T-helper 2 cell (primary cell): ENCODE data around the gene SMNDC1.
A peak's percentile ranks its signal among the peaks of the same experiment; 100 is the strongest.
"Not testable (repeated sequence)": the region's sequence is repeated elsewhere in the genome, so short reads cannot be mapped to it uniquely, and the experiment has no call there.

Experiments
- DNase-seq, 5 experiments: peaks; one replicate each; pipeline versions ENCODE4 v3.0.0 to v3.0.0-alpha.2; 2012 to 2022
- total RNA-seq, 2 donors: gene quantifications; one replicate each; lab custom pipeline; 2026; lab: John Stamatoyannopoulos, UW

Gene SMNDC1
- 34.6 to 41.3 reads per million in 2 donors for total RNA-seq

DNA sequence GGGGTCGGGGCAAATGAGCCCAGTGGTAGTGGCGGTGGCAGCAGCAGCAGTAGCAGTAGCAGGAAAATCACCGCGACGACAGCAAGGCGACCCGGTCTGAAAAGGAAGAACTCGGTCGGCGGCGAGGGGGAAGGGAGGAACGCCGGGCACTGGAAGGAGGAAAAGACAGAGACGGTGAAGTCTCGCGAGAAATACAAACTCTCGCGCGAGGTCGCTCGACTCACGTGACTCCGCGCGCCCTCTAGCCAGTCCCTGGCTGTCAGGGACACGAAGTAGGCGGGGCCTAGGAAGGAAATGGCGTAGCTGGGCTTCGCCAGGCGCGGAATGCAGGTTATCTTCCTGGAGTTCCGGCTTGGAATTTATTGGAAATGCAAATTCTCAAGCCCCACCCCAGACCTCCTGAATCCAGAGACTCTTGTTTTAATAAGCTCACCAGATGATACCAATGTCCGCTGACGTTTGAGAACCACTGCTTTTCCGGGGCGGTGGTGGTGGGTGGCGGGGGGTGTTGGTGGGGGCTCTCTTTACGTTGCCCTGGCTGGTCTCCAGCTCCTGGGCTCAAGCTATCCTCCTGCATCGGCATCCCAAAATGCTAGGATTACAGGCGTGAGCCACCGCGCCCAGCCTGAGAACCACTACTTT is at the start of gene SMNDC1:
SMNDC1 (minus strand) TSS at position 141 of the 642 bp plus-strand sequence. CDS start 1,333 bp downstream, outside the sequence.
- DNase-seq = peak; percentile 93 to 97 (median 94)

GRCh38 chr10:110354322-110354766 is 49.6 kb upstream of the SMNDC1 start:
- peak; percentile 40 to 87 (median 62) for DNase-seq

GRCh38 chr10:110353244-110354119 is 48.8 kb upstream of the SMNDC1 start:
- DNase-seq = peak in 2 of 5 experiments; percentile 48 to 91

GRCh38 chr10:110352930-110353243 is 48.2 kb upstream of the SMNDC1 start:
- no peak for DNase-seq

- DNase-seq = no peak
These were observed 46.1 kb upstream of the SMNDC1 start for GRCh38 chr10:110350812-110351211.

DNA sequence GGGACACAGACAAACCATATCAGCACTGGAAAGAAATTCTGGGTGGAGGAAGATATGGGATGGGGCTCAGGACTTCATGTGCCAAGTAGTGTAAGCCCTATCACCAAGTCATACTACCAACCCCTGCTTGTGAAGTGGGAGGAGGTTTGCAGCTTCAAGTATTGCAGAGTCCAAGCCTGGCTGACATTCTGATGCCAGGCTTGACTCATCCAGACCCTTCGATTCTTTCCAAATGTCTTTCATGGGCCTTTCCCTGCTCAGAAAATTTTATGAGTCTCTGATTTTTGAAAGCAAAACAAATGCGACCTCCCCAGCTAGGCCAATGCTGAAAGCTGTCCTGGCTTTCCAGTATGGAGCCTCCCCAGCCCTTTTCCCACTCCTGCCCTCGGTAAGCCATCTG is 45.1 kb upstream of the SMNDC1 start:
- DNase-seq = no peak

DNA sequence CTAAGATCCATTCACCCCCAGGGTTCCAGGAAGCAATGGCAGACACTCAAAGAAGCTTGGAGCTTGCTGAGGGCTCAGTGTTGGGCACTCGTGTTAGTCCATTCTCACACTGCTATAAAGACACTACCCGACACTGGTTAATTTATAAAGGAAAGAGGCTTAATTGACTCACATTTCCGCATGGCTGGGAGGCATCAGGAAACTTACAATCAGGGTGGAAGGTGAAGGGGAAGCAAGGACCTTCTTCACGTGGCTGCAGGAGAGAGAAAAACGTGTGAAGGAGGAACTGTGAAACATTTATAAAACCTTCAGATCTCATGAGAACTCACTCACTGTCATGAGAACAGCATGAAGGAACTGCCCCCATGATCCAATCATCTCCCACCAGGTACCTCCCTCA is 44.7 kb upstream of the SMNDC1 start:
- no peak for DNase-seq

DNA sequence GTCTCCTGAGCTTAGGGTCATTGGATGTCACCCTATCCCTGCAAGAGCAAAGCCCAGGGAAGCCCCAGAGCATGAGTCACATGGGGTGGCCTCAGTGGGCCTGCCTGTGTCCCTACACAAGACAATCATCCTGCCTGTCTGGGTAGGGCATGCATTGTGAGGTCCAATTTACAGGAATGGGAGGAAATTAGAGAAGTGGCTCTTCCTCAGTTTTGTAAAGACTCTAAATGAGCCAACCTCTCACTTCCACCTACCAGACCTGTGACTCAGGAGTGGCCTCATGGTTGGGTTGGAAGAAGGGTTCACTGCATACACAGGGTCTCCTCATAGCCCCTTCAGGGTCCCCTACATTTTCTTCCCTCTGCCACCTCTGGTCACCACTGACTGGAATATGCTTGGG is 43.6 kb upstream of the SMNDC1 start:
- DNase-seq = no peak

DNA sequence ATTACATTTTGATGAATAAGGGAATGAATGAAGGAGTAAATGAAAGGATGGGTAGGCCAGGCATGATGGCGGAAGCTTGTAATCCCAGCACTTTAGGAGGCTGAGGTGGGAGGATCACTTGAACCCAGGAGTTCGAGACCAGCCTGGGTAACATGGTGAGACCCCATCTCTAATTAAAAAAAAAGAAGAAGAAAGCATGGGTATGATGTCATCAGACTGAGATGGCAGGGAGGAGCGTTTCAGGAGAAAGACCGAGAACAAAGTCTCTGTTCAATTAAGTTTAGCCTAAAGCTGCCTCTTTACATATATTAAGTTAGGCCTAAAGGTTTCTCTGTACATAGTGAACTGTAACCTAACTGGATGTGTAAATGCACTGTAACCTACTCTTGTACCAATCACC is 42.2 kb upstream of the SMNDC1 start:
- no peak for DNase-seq

- no peak for DNase-seq
These were observed 40.6 kb upstream of the SMNDC1 start for GRCh38 chr10:110345286-110345685.

DNA sequence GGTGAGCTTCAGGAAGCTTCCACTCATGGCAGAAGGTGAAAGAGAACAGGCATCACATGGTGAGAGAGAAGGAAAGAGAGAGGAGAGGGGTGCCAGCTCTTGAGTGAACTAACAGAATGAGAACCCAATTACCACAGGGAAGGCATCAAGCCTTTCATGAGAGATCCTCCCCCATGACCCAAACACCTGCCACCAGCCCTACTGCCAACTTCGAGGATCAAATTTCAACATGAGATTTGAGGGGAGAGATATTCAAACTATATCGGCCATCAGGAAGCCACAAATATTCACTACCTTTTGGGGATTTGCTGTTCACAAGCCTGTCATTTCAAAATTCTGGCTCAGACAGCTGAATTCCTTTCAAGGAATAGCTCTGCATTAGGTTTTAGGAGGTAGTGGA is 39.9 kb upstream of the SMNDC1 start:
- no peak for DNase-seq

DNA sequence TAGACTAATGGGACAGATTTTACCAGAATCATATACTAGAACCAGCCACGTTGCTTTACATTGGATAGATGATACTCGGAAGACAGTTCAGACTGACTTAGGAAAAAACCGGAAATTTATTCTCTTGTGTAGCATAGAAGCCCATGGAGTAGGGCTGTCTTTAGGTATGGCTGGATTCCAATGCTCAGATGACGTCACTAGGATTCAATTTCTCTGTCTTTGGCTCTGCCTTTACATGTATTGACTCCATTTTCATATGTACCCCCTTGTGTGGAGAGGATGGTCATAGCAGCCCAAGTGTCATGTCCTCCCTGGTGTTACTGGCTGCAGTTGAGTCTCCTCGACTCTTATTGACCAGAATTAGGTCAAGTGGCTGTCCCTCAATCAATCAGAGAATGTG is 39.2 kb upstream of the SMNDC1 start:
- DNase-seq = no peak

DNA sequence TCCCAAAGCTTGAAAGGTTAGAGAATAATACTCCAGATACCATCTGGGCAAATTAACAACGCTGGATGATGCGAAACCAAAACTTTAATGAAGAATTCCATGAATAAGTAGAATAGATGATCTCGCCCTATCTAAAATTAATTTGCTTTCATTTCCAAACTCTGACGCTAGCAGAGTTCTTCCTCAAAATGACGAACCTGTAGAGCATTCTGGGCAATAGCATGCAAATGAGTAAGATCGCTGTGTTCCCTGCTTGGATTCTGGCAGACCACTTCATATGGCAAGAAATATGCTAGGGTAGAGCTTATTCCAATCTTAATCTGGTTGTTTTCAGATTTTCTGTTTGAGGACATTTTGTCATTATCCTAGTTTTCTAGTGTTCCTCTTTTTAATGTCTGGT is 36.1 kb upstream of the SMNDC1 start:
- no peak for DNase-seq

DNA sequence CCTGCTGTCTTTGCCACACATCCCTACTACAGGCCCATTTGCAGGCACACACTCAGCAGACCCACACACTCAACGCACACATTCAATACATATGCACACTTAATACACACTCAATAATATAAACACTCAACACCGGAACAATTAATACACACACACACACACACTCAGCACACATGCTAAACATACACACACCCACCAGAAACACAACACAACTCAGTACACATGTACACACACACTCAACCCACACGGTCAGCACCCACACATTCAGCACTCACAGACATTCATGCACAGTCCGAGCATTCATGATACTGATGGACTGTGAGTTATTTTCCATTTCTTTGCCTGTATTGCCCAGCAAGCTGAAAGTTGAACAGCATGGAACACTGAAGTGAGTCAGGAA is 35.4 kb upstream of the SMNDC1 start:
- no peak for DNase-seq

DNA sequence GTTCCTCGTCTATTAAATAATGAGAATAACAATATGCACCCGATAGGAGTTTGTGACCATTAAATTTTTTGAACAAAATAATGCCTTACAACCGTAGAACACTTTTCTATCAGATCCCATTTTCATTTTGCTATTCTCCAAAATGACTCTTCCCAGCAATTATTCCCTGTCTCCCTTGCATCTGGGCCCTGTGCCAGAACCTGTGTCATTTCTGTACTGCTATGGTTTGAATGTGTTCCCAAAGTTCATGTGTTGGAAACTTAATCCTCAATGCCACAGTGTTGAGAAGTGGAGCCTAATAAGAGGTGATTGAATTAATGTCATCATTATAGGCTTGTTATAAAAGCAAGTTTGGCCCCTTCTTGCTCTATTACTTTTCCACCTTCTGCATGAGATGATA is 33.2 kb upstream of the SMNDC1 start:
- DNase-seq = no peak

DNA sequence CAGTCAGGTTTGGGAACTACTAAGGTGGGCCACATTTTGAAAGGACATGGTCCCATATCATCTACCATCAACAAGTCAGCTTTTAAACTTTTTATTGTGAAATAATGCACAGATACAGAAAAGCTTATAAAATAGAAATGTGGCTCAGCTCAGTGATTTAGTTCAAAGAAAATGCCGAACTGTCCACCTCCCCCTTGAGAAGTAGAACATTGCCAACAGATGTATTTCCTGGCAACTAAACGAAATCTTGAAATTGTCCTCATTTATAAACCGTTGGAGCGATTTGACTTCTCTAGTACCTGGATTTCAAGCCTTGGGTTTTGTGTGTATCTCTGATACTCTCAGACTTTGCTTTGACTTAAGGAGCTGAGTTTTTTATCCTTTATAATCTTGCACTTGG is 32.7 kb upstream of the SMNDC1 start:
- DNase-seq = no peak

GRCh38 chr10:110336111-110336721 is 31.5 kb upstream of the SMNDC1 start:
- DNase-seq = no peak

- peak in 1 of 5 experiments; percentile 74 for DNase-seq
These were observed 30.8 kb upstream of the SMNDC1 start for GRCh38 chr10:110335314-110336064.

DNA sequence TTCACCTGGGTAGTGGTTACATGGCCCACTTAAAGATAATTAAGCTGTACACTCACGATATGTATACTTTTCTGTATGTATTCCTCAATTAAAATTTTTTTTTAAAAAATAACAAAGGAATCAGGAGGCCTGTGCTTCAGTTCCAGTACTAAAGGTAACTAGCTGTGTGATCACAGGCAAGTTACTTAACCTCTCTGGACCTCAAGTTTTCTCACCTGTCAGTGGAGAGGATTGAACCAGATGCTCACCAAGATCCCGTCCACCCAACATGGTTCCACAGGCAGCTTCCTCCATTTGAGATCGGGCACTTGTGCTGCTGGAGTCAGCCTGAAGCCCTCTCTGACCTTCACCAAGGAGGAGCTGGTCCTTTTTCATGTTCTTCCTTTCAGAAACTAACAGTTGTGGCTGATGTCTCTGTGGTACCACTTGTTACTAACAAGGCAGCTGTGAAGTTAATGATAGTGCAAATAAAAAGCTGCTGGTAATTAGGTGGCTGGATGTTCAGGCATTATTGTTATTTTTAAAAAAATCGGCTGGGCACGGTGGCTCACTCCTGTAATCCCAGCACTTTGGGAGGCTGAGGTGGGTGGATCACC is 29.4 kb upstream of the SMNDC1 start:
- no peak for DNase-seq

DNA sequence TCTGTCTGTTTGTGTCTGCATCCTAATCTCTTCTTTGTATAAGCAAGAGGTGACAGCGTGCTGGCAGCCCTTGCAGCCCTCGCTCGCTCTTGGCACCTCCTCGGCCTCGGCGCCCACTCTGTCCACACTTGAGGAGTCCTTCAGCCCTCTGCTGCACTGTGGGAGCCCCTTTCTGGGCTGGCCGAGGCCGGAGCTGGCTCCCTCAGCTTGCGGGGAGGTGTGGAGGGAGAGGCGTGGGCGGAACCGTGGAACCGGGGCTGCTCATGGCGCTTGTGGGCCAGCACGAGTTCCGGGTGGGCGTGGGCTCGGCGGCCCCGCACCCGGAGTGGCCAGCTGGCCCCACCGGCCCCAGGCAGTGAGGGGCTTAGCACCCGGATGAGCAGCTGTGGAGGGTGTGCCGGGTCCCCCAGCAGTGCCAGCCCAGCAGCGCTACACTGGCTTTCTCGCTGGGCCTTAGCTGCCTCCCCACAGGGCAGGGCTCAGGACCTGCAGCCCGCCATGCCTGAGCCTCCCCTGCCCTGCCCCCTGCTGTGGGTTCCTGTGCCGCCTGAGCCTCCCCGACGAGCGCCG is 26.6 kb upstream of the SMNDC1 start:
- DNase-seq = not testable (repeated sequence)

DNA sequence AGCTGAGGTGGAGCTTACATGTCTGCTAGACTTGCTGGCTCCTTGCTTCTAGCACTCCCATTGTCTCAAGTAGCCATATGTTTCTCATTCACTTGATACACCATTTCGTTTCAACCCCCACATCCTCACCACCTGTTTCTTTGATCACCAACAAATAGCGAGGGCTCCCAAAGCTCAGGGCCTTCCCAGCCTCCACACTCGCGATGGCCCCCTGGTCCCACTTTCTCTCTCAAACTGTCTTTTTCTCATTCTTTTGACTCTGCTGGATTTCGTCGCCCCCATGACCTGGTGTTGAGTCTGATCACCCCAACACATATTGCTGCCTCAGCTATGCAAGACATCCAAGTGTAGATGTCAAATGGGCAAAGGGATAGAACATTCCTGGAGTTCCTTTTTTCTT is 26.0 kb upstream of the SMNDC1 start:
- no peak for DNase-seq

DNA sequence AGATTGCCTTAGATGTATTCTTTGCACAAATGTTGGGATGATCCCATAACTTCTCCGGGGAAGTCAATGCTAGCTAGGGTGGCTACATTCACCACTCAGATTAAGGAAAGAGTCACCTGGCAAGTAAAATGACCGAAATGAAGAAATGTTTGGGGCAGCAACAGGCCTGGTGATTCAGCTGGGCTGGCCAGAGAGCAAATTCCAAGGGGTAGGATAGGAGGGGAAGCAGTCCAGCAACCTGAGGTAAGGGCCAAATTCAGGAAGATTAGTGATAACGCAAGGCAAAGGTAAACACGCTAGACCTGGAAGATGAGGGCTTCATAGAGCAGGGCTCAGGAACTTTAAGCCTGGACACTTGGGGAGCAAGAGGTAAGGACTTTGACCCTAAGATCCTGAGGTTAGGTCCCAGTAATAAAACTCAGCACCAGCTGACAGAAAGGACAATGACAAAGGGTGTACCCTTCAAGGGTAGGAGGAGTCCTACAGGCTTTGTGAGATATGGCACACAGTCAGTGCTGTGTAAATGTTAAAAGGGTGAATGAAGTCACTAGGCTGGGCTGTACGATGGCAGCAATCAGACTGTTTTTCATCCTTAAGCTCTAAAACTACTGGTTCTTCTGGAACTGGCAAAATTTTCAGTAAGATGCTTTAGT is 22.7 kb upstream of the SMNDC1 start:
- DNase-seq = no peak
